SK-N-SH treated with all-trans-retinoic acid at 6 μM for 48 hours (cell line): ENCODE measurements around the gene CFDP1.

ENCODE experiments used
- ATAC-seq: fragments of 200-7000 bp; cut with Tn5 transposase; 3 replicates; pipeline ENCODE4 v1.9.1; 2020; ENCODE audit warnings: mild to moderate bottlenecking, moderate library complexity
- ARNTL ChIP-seq: fragments of 450-650 bp; formaldehyde crosslinking; IDR thresholded peaks from 2 replicates; pipeline ENCODE4 v1.5.0; 2020; ENCODE audit warnings: low read depth, mild to moderate bottlenecking, moderate library complexity, borderline replicate concordance
- BACH2 ChIP-seq: fragments of 250-450 bp; sonication (Bioruptor Pico); IDR thresholded peaks from 2 replicates; pipeline ENCODE4 v1.9.0; 2021; ENCODE audit warnings: mild to moderate bottlenecking, borderline replicate concordance
- CREB5 ChIP-seq: fragments of 250-450 bp; sonication (Bioruptor Pico); IDR thresholded peaks from 2 replicates; pipeline ENCODE4 v1.5.1; 2020; ENCODE audit warnings: low read depth, mild to moderate bottlenecking, moderate library complexity
- CSDC2 ChIP-seq: fragments of 250-450 bp; sonication (Bioruptor Pico); IDR thresholded peaks from 2 replicates; pipeline ENCODE4 v1.5.0; 2020; ENCODE audit warnings: mild to moderate bottlenecking, moderate library complexity
- CSRNP3 ChIP-seq: fragments of 250-450 bp; sonication (Bioruptor Pico); IDR thresholded peaks from 2 replicates; pipeline ENCODE4 v1.5.1; 2021; ENCODE audit warnings: mild to moderate bottlenecking, moderate library complexity
- ESRRG ChIP-seq: fragments of 250-450 bp; sonication (Bioruptor Pico); IDR thresholded peaks from 2 replicates; pipeline ENCODE4 v1.6.1; 2021; ENCODE audit warnings: mild to moderate bottlenecking
- GLIS3 ChIP-seq: fragments of 250-450 bp; sonication (Bioruptor Pico); IDR thresholded peaks from 2 replicates; pipeline ENCODE4 v1.5.0; 2020; ENCODE audit warnings: mild to moderate bottlenecking, moderate library complexity
- ISL1 ChIP-seq: fragments of 250-450 bp; sonication (Bioruptor Pico); IDR thresholded peaks from 2 replicates; pipeline ENCODE4 v2.1.2; 2022; ENCODE audit warnings: mild to moderate bottlenecking, moderate library complexity
- OSR1 ChIP-seq: fragments of 250-450 bp; sonication (Bioruptor Pico); IDR thresholded peaks from 2 replicates; pipeline ENCODE4 v1.8.0; 2022; ENCODE audit warnings: moderate library complexity, mild to moderate bottlenecking, inconsistent platforms
- POU6F1 ChIP-seq: fragments of 250-450 bp; sonication (Bioruptor Pico); IDR thresholded peaks from 2 replicates; pipeline ENCODE4 v1.8.0; 2021; ENCODE audit warnings: low read depth, mild to moderate bottlenecking, moderate library complexity, borderline replicate concordance
- PPARA ChIP-seq: fragments of 250-450 bp; sonication (Bioruptor Pico); IDR thresholded peaks from 2 replicates; pipeline ENCODE4 v1.5.0; 2020; ENCODE audit warnings: mild to moderate bottlenecking, borderline replicate concordance
- RARB ChIP-seq: fragments of 250-450 bp; sonication (Bioruptor Pico); IDR thresholded peaks from 2 replicates; pipeline ENCODE4 v1.8.0; 2021; ENCODE audit warnings: mild to moderate bottlenecking, moderate library complexity
- TCF4 ChIP-seq: fragments of 250-450 bp; sonication (Bioruptor Pico); IDR thresholded peaks from 2 replicates; pipeline ENCODE4 v1.8.0; 2021; ENCODE audit warnings: mild to moderate bottlenecking, moderate library complexity, borderline replicate concordance
- TOX ChIP-seq: fragments of 250-450 bp; sonication (Bioruptor Pico); IDR thresholded peaks from 2 replicates; pipeline ENCODE4 v1.8.0; 2021; ENCODE audit warnings: mild to moderate bottlenecking, moderate library complexity, borderline replicate concordance
- ZC3H10 ChIP-seq: fragments of 250-450 bp; sonication (Bioruptor Pico); IDR thresholded peaks from 2 replicates; pipeline ENCODE4 v1.5.1; 2021; ENCODE audit warnings: mild to moderate bottlenecking, moderate library complexity
- ZFP30 ChIP-seq: fragments of 450-650 bp; formaldehyde crosslinking; IDR thresholded peaks from 2 replicates; pipeline ENCODE4 v1.5.0; 2022; ENCODE audit warnings: mild to moderate bottlenecking, moderate library complexity
- ZNF565 ChIP-seq: fragments of 450-650 bp; formaldehyde crosslinking; conservative IDR thresholded peaks from 2 replicates; pipeline ENCODE4 v1.5.0; 2020; ENCODE audit warnings: low read depth, mild to moderate bottlenecking, moderate library complexity
- ZNF70 ChIP-seq: fragments of 450-650 bp; formaldehyde crosslinking; IDR thresholded peaks from 2 replicates; pipeline ENCODE4 v1.5.0; 2020; ENCODE audit warnings: mild to moderate bottlenecking, moderate library complexity
- ZNF8 ChIP-seq: fragments of 450-650 bp; formaldehyde crosslinking; IDR thresholded peaks from 2 replicates; pipeline ENCODE4 v1.5.0; 2020; ENCODE audit warnings: mild to moderate bottlenecking, moderate library complexity
- TF ChIP-seq, protein P1 (sequence below): fragments of 250-450 bp; sonication (Bioruptor Pico); IDR thresholded peaks from 2 replicates; pipeline ENCODE4 v1.5.0; 2020; ENCODE audit warnings: mild to moderate bottlenecking, moderate library complexity

Gene CFDP1

DNA sequence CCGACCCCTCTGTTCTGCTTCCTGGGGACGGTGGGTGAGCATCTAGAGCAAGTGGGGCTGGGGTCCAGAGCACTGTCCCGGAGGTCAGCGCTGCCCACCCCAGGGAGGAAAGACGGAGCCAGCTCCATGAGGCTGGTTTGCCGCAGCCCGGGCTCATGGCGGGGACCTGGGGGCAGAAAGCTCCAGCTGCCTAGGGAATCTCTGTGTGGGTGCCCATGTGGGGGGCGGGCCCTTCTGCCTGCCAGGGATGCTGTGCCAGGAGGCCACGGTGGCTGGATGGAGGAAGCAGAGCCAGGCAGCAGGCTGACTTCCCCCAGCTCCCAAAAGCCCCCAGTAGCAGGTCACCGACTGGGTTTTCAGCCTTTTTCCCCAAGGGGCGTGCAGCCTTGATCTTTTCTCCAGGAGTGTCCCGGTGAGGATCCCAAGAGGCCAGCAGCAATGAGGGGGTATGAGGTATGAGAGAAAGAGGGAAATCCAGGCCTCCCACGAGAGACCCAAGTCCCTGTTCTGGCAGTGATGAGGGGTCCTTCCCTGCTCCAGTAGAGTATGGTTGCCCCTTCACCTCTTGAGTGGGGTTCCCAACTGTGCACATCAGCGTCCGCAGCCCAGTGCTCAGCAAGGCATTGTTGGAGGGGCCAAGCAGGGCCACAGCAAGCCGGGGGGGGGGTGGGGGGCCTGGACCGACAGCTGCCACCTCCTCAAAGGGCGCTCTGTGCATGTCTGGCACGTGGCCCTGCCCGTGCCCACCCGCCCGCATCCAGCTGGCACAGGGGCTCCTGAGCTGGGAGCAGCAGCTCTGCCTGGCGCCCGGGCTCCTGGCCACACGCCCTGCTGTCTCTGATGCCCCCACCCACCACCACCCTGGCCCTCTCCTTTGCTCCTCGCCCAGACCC is 166.3 kb downstream of the CFDP1 start:
- no peak for ATAC-seq
- TF ChIP-seq ZC3H10 (CRISPR knock-in tag), result no peak
- TF ChIP-seq BACH2 (CRISPR knock-in tag), result no peak
- TF ChIP-seq, protein P1, sequence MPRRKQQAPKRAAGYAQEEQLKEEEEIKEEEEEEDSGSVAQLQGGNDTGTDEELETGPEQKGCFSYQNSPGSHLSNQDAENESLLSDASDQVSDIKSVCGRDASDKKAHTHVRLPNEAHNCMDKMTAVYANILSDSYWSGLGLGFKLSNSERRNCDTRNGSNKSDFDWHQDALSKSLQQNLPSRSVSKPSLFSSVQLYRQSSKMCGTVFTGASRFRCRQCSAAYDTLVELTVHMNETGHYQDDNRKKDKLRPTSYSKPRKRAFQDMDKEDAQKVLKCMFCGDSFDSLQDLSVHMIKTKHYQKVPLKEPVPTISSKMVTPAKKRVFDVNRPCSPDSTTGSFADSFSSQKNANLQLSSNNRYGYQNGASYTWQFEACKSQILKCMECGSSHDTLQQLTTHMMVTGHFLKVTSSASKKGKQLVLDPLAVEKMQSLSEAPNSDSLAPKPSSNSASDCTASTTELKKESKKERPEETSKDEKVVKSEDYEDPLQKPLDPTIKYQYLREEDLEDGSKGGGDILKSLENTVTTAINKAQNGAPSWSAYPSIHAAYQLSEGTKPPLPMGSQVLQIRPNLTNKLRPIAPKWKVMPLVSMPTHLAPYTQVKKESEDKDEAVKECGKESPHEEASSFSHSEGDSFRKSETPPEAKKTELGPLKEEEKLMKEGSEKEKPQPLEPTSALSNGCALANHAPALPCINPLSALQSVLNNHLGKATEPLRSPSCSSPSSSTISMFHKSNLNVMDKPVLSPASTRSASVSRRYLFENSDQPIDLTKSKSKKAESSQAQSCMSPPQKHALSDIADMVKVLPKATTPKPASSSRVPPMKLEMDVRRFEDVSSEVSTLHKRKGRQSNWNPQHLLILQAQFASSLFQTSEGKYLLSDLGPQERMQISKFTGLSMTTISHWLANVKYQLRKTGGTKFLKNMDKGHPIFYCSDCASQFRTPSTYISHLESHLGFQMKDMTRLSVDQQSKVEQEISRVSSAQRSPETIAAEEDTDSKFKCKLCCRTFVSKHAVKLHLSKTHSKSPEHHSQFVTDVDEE, result no peak
- no peak for TF ChIP-seq OSR1 (CRISPR knock-in tag)

GRCh38 chr16:75265911-75266701 is 167.2 kb downstream of the CFDP1 start:
- ATAC-seq, result peak; percentile 49
- TF ChIP-seq ARNTL (CRISPR knock-in tag) (no peak), ZFP30 (CRISPR knock-in tag) (no peak)

DNA sequence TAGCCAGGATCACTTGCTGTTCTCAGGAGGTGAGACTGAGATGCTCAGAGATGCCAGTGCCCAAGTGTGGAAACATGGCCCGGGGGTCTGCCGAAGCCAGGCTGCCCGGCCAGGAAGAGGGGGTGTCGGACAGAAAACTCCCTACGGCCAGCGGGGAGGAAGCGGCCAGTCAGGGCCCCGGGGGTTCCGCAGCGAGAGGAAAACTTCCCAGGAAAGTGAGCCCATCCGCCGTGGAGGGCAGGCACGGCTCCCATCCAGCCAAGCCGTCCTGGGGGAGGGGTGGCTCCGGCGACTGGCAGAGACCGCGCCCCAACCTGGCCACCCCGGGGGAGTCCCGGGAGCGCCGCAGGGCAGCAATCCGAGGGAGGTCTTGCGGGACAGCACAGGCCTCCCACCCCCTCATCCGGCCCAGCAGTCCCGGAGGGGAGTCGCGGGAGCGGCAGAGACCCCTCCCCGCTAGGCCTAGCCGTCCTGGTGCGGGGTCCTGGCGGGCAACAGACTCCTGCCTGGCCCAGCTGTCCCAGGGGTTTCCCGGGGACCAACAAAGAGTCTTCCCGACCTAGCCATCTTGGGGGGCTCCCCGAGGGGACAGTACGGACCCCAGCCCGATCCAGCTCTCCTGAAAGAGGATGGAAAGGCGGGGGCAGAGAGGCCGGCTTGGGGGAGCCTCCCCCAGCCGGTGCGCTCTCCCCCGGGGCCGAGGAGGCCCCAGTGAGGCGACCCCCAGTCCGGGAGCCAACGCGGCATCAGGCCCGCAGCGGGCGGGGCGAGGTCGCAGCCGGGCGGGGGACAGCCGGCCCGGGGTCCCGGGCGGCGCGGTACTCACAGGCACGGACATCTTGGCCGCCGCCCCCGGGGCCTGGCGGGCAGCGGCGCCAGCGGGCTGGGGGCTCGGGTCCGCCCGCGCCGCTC is 168.0 kb downstream of the CFDP1 start:
- TF ChIP-seq TOX (no peak), ISL1 (CRISPR knock-in tag) (no peak), ZNF8 (CRISPR knock-in tag) (no peak), CREB5 (CRISPR knock-in tag) (no peak), PPARA (CRISPR knock-in tag) (no peak), BACH2 (CRISPR knock-in tag) (no peak), POU6F1 (CRISPR knock-in tag) (no peak), RARB (CRISPR knock-in tag) (no peak), TCF4 (no peak), ZC3H10 (CRISPR knock-in tag) (no peak), GLIS3 (CRISPR knock-in tag) (no peak), CSRNP3 (CRISPR knock-in tag) (no peak), ZNF565 (CRISPR knock-in tag) (no peak), CSDC2 (no peak), ESRRG (no peak), ZFP30 (CRISPR knock-in tag) (no peak), ARNTL (CRISPR knock-in tag) (no peak), ZNF70 (CRISPR knock-in tag) (no peak)
- TF ChIP-seq, protein P1, result no peak
- TF ChIP-seq, all 23 proteins: peak for 0
- peak; percentile 47 for ATAC-seq
